Tibial nerve (tissue), 3 donors: ENCODE data around the gene ATP8A2.

Experiments used
- CTCF ChIP-seq, 5 experiments: fragments of 200-600 bp in 3 of 5; fragments of 450-650 bp in 2 of 5; sonication (generic) in 3 of 5; IDR thresholded peaks; one replicate each; pipeline ENCODE4 v1.5.1; 2016 to 2019; ENCODE audit warnings: antibody characterized with exemption in 5 of 5, mild to moderate bottlenecking in 3 of 5, moderate library complexity in 2 of 5
- POLR2A ChIP-seq, 2 donors: fragments of 450-650 bp; IDR thresholded peaks; one replicate each; pipeline ENCODE4 v1.6.1; 2017; ENCODE audit warnings: antibody characterized with exemption in 2 of 2, mild to moderate bottlenecking in 2 of 2, moderate library complexity in 2 of 2

GRCh38 chr13:25380741-25381324 lies 9.1 kb downstream of the ATP8A2 start:
- TF ChIP-seq CTCF (IDR thresholded peaks at IDR 0.05) (no peak), POLR2A (IDR thresholded peaks at IDR 0.05) (no peak)
